NCI-H2107 (cell line): ENCODE data around the gene ZNF784.

Experiments used
- DNase-seq: peaks from one replicate; lab custom pipeline; 2025; lab: John Stamatoyannopoulos, UW

The ZNF784 gene

GRCh38 chr19:55602104-55603001, 22.0 kb downstream of the ZNF784 start:
- no peak for DNase-seq

GRCh38 chr19:55601084-55601483, 23.3 kb downstream of the ZNF784 start:
- no peak for DNase-seq

GRCh38 chr19:55600662-55601028, 23.7 kb downstream of the ZNF784 start:
- no peak for DNase-seq

- DNase-seq: peak; percentile 78
Observed at GRCh38 chr19:55599842-55600661, 24.3 kb downstream of the ZNF784 start, which contains the start of gene ZNF524. TSS of gene ZNF524 (plus strand) at chr19:55600288. CDS start at chr19:55602113, 1,825 bp downstream.

- peak; percentile 95 for DNase-seq
Observed at GRCh38 chr19:55599468-55599841, 24.9 kb downstream of the ZNF784 start, which contains the start of gene FIZ1. TSS of gene FIZ1 (minus strand) at chr19:55599517. CDS start at chr19:55597865, 1,652 bp downstream.

- peak; percentile 73 for DNase-seq
Observed at GRCh38 chr19:55598719-55599467, 25.5 kb downstream of the ZNF784 start.

GRCh38 chr19:55598034-55598433, 26.3 kb downstream of the ZNF784 start:
- no peak for DNase-seq

GRCh38 chr19:55597501-55597921, 26.9 kb downstream of the ZNF784 start:
- no peak for DNase-seq

GRCh38 chr19:55596304-55596703, 28.1 kb downstream of the ZNF784 start:
- DNase-seq: no peak

GRCh38 chr19:55594996-55595545, 29.3 kb downstream of the ZNF784 start:
- no peak for DNase-seq

GRCh38 chr19:55593096-55593772, 31.1 kb downstream of the ZNF784 start:
- DNase-seq: no peak

- DNase-seq: no peak
Observed at GRCh38 chr19:55592391-55593090, 31.8 kb downstream of the ZNF784 start.

GRCh38 chr19:55591555-55591954, 32.8 kb downstream of the ZNF784 start:
- DNase-seq: no peak

- no peak for DNase-seq
Observed at GRCh38 chr19:55590617-55591016, 33.7 kb downstream of the ZNF784 start.

GRCh38 chr19:55590109-55590508, 34.3 kb downstream of the ZNF784 start:
- no peak for DNase-seq

- DNase-seq: no peak
Observed at GRCh38 chr19:55588738-55589137, 35.6 kb downstream of the ZNF784 start.

- DNase-seq: peak; percentile 90
Observed at GRCh38 chr19:55586976-55587668, 37.2 kb downstream of the ZNF784 start.

- peak; percentile 63 for DNase-seq
Observed at GRCh38 chr19:55585658-55586339, 38.6 kb downstream of the ZNF784 start.

GRCh38 chr19:55584871-55585270, 39.5 kb downstream of the ZNF784 start:
- no peak for DNase-seq
